Upper lobe of right lung (tissue), 1 donor: ENCODE measurements around the gene FAP. TPM values are rescaled to one million over a fixed set of nuclear protein-coding genes. Genes with fewer than 3 reads are reported as not detected.

ENCODE experiments used
- ATAC-seq: fragments of 200-7000 bp; cut with Tn5 transposase; one replicate; pipeline ENCODE4 v1.9.1; 2020; ENCODE audit warnings: mild to moderate bottlenecking, moderate library complexity
- DNase-seq: peaks from one replicate; pipeline ENCODE4 v3.0.0-alpha.2; 2020
- H3K27ac ChIP-seq: fragments of 200-600 bp; one replicate; pipeline ENCODE4 v1.8.0; 2022
- H3K27me3 ChIP-seq: fragments of 200-600 bp; one replicate; pipeline ENCODE4 v1.8.0; 2022; ENCODE audit warnings: mild to moderate bottlenecking
- H3K36me3 ChIP-seq: fragments of 200-600 bp; one replicate; pipeline ENCODE4 v1.8.0; 2022
- H3K4me1 ChIP-seq: fragments of 200-600 bp; one replicate; pipeline ENCODE4 v1.8.0; 2022
- H3K4me3 ChIP-seq: fragments of 200-600 bp; one replicate; pipeline ENCODE4 v1.8.0; 2022; ENCODE audit warnings: mild to moderate bottlenecking
- H3K9me3 ChIP-seq: fragments of 200-600 bp; one replicate; pipeline ENCODE4 v1.8.0; 2022
- CTCF ChIP-seq: fragments of 200-600 bp; IDR thresholded peaks from one replicate; pipeline ENCODE4 v1.8.0; 2022; ENCODE audit warnings: antibody characterized with exemption
- intact Hi-C: fragments of 100-400 bp; cut with DNase I; formaldehyde crosslinking; loops from one replicate; pipeline ENCODE4 v1.11.0; 2022
- total RNA-seq: library from RNA; stranded (reverse); fragmentation: NEBNext Ultra II Directional; extraction: Animal tissue kit (Norgen Biotek cat#: 25700); gene quantifications from one replicate; pipeline ENCODE4 v1.2.1, GENCODE V29; 2021
- donor health status: DM: no; HTN: yes; CAD: no; lungs with severe emphysema.

FAP gene
- total RNA-seq, 1 donor from 2014 or later, result 5.4 TPM

DNA sequence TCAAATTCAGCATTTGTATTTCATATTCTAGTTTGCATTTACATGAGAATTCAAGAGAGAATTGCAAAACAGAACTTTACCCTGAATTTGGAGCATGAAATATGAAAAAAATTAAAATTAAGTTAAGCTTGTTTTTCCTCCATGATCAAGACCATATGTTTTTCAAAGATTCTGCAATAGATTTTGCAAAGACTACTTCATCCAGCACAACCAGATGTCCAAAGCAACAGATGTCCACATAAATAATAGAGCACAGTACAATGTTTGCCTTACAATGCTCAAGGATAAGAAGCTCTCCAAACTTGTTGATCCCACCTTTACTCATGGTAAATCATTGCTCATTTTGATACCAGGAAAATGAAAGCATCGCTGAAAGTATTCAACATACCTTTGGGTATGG lies 25.6 kb downstream of the FAP start:
- Histone ChIP-seq H3K9me3 (no peaks in the 10 kb centered on the region), H3K27me3 (no peaks in the 10 kb centered on the region), H3K4me1 (no peaks in the 10 kb centered on the region), H3K4me3 (no peak overlapping the region), H3K27ac (no peak overlapping the region), H3K36me3 (no peaks in the 10 kb centered on the region)
- no peak for TF ChIP-seq CTCF
- intact Hi-C loops, result no loop called here
- ATAC-seq (no peak), DNase-seq (no peak)

DNA sequence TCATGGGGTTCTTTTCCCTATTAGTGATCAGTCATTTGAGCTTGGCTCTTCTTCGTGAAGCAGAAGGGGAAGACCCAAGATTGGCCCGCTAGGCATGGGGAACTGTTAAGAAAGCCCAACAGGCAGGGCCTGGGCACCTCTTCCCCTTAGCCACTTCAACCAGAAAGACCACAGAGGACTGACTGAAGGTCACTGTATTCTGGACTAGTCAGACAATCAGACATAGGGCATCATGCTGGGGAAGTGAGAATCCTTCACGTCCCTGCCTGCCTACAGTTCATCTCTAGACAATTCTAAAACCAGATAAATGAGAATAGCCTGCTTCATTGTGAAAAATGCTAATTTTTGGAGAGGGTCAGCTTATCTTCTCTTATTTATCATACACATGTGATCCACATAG lies 28.1 kb downstream of the FAP start:
- ATAC-seq, result no peak
- Histone ChIP-seq H3K4me3 (no peak overlapping the region), H3K27ac (no peak overlapping the region), H3K36me3 (no peaks in the 10 kb centered on the region), H3K4me1 (no peaks in the 10 kb centered on the region), H3K9me3 (no peaks in the 10 kb centered on the region), H3K27me3 (no peaks in the 10 kb centered on the region)
- no peak for TF ChIP-seq CTCF
- no peak for DNase-seq
- intact Hi-C loops, result no loop called here

GRCh38 chr2:162212366-162212765 lies 30.9 kb downstream of the FAP start:
- Histone ChIP-seq H3K27ac (no peak overlapping the region), H3K4me3 (no peak overlapping the region), H3K27me3 (no peaks in the 10 kb centered on the region), H3K9me3 (no peaks in the 10 kb centered on the region), H3K36me3 (no peaks in the 10 kb centered on the region), H3K4me1 (no peaks in the 10 kb centered on the region)
- DNase-seq, result no peak
- TF ChIP-seq CTCF, result no peak
- intact Hi-C loops, result no loop called here
- ATAC-seq, result no peak

DNA sequence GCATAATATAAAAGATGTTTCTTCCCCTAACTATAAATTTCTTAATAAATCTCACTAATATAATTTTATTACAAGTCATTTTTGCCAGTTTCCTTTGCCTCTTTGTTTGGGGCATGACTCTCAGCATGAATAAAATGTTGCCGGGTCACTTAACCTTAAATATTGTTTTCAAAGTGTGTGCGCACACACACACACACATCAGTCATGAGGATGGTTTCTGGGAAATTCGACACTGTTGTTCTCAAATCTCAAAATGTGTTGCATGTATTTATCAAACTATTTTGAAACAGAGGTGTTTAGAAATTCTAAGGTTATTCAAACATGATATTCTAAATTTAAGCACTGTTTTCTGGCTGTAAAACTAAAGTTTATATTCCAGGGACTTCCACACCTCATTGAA lies 31.5 kb downstream of the FAP start:
- H3K27ac ChIP-seq, result no peak overlapping the region
- intact Hi-C loops, result no loop called here
- TF ChIP-seq CTCF, result no peak
- no peaks in the 10 kb centered on the region for H3K4me1 ChIP-seq
- H3K4me3 ChIP-seq, result no peak overlapping the region
- no peaks in the 10 kb centered on the region for H3K9me3 ChIP-seq
- DNase-seq, result no peak
- ATAC-seq, result no peak
- H3K36me3 ChIP-seq, result no peaks in the 10 kb centered on the region
- no peaks in the 10 kb centered on the region for H3K27me3 ChIP-seq

DNA sequence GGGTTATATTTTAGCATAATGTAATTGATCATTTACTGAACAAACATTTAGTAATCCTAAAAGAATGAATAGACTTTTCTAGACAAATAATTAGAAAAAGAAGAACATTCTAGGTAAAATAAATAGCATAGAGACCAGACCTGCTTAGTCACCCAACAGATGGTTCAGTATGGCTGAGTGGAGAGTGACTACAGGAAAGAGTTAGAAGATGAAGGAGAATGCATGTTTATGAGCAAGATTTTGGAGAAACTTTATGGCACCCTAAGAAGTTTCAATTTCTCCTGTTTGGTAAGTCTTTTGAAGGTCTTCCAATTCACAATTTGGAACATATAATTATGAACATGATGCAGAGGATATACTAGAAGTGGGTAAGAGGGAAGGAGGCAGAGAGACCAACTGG lies 32.9 kb downstream of the FAP start:
- intact Hi-C loops, result no loop called here
- no peak overlapping the region for H3K4me3 ChIP-seq
- no peak for DNase-seq
- no peaks in the 10 kb centered on the region for H3K4me1 ChIP-seq
- no peaks in the 10 kb centered on the region for H3K36me3 ChIP-seq
- H3K27ac ChIP-seq, result no peak overlapping the region
- no peaks in the 10 kb centered on the region for H3K9me3 ChIP-seq
- ATAC-seq, result no peak
- no peak for TF ChIP-seq CTCF
- no peaks in the 10 kb centered on the region for H3K27me3 ChIP-seq

- intact Hi-C loops, result no loop called here
- Histone ChIP-seq H3K9me3 (no peaks in the 10 kb centered on the region), H3K4me1 (no peaks in the 10 kb centered on the region), H3K27ac (no peak overlapping the region), H3K27me3 (no peaks in the 10 kb centered on the region), H3K36me3 (no peaks in the 10 kb centered on the region), H3K4me3 (no peak overlapping the region)
- ATAC-seq (no peak), DNase-seq (no peak)
- TF ChIP-seq CTCF, result no peak
These were observed 41.0 kb downstream of the FAP start for GRCh38 chr2:162202203-162202602.
